GM21526 (cell line): ENCODE data around the gene VWA1.
"Not testable (repeated sequence)": the region's sequence is repeated elsewhere in the genome, so short reads cannot be mapped to it uniquely, and the experiment has no call there.

Experiments
- ATAC-seq: cut with Tn5 transposase; IDR thresholded peaks from one replicate; pipeline ENCODE4 v1.9.1; 2021; ENCODE audit warnings: moderate library complexity; ENCODE audit not compliant: unreplicated experiment, low FRiP score

VWA1 gene

DNA sequence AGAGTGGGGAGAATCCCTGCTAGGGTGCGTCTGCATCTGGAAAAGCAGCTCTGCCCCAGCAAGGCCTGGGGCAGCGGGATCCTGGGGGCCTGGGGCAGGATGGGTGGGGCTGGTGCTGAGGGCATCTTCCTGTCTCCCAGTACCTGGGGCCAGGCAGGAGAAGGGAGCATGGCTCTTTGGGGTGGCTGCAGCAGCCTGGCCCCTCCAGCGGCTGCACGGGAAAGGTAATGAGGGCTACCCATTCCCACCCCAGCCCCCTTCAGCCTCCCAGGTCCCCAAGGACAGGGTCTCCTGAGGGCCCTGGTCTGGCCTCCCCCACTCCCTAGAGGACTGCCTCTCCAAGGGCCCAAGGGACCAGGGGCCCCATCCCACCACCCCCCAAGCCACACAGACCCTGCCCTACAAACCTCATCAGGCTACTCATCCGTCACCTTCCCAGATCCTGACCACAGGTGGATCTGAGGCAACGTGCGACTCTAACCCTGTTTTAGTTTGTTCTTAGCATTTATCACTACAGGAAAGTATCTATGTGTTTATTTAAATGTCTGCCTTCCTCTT lies 13.5 kb upstream of the VWA1 start:
- no peak for ATAC-seq

DNA sequence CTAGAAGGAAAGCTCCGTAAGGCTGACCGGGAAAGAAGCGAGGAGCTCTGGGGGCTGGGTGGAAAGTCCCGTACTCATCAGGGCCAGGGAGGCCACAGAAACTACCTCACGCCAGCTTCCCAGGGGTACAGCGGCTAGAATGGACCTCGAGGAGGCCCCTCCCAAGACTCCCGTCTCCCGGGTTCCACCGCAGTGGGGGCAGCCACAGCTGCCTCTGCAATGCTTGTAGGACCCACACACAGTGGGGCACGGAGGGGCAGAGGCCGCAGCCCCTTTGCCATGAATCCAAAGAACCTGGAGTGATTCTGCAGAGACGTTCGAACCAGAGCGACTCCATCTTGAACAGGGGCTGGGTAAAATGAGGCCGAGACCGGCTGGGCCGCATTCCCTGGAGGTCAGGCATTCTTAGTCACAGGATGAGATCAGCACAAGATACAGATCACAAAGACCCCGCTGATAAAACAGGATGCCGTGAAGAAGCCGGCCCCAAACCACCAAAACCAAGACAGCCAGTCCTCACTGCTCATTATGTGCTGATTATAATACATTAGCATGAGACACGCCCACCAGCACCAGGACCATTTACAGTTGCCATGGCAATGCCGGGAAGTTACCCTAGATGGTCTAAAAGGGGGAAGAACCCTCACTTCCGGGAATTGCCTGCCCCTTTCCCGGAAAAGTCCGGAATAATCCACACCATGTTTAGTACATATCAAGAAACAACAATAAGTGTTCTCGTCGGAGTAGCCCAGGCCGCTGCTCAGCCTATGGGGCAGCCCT lies 12.8 kb upstream of the VWA1 start:
- ATAC-seq: no peak

- ATAC-seq: no peak
Observed at GRCh38 chr1:1423245-1423597, 12.3 kb upstream of the VWA1 start.

GRCh38 chr1:1424707-1425106 lies 10.8 kb upstream of the VWA1 start:
- ATAC-seq: no peak

GRCh38 chr1:1425426-1425752 lies 10.1 kb upstream of the VWA1 start:
- no peak for ATAC-seq

DNA sequence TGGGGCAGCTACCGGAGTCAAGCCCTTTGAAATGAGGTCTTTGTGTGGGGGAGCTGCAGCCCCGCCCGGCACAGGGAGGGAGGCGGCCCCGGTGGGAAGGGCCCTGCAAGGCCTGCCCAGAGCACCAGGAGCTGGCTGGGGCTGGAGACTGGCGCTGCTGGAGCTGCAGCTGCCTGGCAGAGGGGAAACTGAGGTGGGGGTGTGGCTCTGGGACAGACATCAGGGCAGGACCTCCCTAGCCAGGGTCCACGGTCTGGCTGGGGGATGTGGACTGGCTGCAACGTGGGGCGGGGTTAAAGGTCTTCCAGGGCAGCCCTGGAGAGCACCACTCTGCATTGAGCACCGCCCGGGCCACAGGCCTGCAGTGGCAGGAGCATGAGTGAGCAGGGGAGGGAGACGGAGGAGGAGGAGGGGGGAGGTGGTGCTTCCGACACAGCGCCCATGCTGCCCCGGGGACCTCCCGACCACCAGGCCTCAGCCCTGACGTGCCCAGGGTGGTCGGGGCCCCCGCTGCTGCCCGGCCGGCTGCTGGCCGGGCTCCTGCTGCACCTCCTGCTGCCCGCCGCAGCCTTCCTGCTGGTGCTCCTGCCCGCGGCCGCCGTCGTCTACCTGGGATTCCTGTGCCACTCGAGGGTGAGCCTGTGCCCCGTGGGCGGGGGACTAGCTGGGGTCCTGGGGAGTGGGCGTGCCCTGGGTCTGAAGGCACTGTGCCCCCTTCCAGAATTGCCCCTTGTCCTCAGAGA lies 9.6 kb upstream of the VWA1 start:
- ATAC-seq: no peak

DNA sequence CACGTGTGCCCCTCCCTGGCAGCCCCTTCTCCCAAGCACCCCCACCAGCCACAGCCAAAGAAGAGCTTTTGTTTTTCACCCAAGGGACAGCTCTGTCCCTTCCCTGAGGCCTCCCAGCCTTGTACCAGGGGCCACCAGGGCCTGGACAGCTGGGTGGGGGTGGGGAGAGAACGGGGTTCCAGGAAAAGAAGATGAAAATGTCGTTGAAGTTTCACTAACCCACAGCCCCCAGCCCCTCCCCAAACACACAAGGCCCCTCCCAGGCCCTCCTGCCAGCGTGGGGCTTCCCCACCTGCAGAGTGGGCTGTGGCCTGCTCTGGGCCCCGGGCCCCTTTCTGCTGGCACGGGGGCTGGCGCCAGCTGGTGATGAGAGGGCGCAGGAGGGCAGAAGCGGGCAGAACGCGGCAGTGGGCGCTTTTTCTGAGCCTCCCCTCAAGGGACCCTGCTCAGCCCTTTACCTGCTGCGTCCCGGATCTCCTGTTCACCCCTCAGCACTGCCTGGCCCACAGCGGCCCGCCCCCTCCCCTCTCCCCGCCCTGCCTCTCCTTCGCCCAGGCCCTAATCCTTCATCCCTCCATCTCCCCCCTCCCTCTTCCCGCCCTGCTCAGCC lies 8.9 kb upstream of the VWA1 start:
- ATAC-seq: no peak

- no peak for ATAC-seq
Observed at GRCh38 chr1:1427106-1427819, 8.2 kb upstream of the VWA1 start.

DNA sequence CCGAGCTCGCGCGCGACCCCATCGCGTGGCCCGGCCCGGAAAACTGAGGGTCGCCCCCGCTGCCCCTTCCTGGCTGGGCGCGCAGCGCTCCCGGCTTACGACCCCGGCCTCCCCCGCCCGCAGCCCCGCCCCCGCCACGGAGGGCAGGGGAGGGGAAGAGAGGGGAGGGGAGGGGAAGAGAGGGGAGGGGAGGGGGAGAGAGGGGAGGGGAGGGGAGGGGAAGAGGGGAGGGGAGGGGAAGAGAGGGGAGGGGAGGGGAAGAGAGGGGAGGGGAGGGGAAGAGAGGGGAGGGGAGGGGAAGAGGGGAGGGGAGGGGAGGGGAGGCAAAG lies 7.7 kb upstream of the VWA1 start:
- no peak for ATAC-seq

DNA sequence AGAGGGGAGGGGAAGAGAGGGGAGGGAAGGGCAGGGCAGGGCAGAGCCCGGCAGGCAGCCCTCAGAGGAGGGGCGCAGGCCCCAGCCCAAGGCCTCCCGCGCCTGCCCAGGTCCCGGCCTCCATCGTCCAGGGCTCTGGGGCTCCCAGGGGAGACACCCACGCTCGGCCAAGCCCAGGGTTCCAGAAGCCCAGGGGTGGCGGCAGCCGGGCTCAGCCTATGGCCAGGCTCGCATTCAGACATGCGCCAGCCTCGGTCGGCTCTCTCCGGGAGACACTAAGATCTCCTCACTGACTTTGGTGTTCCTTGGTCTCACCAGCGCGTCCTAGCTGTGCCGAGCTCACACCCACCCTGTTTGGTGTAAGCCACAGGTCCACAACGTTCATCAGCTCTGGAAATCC lies 7.3 kb upstream of the VWA1 start:
- ATAC-seq: no peak

DNA sequence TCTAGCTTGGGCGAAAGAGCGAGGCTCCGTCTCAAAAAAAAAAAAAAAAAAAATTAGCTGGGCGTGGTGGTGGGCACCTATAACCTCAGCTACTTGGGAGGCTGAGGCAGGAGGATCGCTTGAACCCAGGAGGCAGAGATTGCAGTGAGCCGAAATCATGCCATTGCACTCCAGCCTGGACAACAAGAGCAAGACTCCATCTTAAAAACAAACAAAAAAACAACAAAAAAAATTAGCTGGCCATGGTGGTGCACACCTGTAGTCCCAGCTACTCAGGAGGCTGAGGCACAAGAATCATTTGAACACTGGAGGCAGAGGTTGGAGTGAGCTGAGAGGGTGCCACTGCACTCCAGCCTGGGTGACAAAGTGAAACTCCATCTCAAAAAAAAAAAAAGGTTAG lies 6.5 kb upstream of the VWA1 start:
- ATAC-seq: not testable (repeated sequence)

- ATAC-seq: no peak
Observed at GRCh38 chr1:1429671-1430073, 5.8 kb upstream of the VWA1 start.

GRCh38 chr1:1430114-1430982 lies 5.1 kb upstream of the VWA1 start:
- ATAC-seq: no peak

DNA sequence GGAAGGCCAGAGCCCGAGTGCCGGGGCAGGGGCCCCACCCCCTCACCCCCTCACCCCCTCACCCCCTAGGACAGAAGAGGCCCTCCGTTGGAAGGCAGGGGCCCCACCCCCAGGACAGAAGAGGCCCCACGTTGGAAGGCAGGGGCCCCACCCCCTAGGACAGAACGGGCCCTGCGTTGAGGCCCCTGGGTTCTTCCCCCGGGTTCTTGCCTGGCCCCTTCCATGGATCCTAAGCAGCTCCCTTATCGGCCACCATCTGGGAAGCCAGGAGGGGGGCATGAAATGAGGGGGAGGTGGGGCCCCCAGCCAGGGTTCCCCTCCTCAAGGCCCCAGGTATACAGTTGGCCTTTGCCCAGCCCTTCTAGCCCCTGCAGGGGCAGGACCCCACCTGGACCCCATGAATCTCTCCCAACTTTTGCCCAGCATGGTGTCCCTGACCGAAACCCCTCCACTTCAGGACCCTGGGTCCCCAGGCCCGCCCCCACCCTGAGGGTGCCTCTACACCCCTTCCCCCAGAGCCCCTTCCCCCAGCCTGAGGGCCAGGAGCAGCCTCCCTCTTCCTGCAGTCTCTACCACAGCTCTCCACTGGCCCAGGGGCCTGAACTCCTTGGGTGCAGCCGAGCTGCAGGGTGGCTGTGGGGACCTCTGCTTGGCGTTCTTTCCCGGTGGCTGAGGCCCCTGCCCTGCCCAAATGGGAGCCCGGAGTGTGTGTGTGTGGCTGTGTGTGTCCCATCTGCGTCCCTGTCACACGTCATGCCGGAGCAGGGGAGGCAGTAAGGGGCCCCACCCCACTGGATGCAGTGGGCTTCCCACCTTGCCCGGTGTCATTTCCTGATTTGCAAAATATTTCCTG lies 4.3 kb upstream of the VWA1 start:
- no peak for ATAC-seq

DNA sequence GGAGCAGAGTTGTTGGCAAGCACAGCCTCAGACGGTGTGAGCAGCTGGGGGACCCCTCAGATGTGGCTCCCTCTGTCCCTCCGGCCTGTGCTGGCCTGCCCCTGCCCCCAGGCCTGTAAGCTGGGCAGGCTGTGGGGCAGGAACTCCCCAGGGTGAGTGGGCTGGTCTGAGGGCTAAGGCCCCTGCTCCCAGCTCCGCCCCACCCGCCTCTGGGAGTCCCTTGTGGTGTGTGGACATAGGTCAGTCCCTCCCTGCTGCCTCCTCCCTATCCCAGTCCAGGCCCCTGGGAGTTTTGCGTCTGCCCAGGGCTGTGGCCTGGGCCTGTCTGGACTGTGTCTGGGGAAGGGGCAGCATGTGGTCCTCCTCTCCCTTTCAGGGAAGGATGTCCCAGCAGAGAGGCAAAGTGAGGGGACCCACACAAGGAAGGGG lies 3.6 kb upstream of the VWA1 start:
- no peak for ATAC-seq

DNA sequence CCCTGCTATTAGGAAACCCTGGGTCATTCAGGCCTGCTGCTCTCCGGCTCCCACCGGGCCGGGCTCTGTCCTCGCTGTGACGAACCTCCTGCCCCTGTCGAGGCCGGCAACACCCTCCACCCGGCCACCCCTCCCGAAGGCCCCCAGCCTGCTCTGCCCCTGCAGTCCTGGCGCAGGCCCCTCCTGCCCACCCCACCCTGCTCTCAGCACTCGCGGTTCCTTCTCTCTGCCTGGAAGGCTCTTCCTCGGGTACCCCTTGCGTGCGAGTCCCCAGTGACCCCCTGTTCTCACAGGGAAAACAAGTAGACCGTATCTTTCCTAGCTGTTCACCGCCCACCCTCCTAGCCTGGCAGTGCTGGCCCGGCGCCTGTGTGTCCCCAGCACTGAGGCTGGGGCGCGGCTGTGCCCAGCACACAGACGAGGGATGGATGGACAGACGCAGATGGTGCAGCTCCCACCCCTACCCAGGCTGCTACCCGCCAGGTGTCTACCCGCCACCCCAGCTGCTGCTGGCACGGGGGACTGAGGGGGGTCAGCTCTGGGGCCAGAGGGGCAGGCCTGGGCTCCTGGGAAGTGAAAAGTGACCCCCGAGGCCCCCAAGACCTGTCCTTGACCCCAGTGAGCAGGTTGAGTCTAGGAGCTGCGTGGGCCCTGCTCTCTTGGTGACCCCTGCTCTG lies 3.1 kb upstream of the VWA1 start:
- no peak for ATAC-seq

DNA sequence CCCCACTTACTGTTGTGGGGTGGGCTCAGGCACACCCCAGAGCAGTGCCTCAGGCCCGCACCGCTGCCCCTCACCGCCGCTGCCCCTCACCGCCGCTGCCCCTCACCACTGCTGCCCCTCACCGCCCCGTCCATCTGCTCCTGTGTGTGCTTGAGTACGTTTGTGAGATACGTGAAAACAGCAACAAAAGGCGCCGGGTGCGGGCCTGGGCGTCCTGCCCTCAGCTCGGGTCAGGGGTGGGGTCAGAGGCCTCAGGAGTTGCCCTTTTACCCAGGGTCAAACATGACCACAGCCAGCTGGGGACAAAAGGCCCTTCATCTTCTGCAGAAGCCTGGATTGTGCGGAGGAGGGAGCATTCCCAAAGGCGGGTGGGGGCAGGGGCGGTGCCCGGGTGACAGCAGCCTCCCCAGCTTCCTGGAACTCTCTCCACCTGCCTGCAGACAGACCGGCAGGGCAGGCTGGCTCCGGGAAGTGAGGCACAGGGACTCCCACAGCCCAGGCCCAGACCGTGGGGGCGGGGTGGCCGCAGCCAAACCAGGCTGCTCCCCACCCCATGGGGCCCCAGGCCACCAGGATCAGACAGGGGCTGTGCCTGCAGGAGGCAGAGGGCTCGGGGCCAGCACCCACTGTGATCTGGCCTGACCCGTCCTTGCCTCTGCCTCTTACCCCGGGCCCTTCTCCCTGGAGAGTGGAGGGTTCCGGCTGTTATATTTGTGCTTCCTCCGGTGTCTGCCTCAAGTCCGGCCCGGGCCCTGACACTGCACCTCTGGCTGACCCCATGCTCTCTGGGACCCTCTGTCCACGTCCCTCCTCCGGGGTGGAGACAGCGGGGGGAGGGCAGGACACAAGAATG lies 2.3 kb upstream of the VWA1 start:
- ATAC-seq: no peak

DNA sequence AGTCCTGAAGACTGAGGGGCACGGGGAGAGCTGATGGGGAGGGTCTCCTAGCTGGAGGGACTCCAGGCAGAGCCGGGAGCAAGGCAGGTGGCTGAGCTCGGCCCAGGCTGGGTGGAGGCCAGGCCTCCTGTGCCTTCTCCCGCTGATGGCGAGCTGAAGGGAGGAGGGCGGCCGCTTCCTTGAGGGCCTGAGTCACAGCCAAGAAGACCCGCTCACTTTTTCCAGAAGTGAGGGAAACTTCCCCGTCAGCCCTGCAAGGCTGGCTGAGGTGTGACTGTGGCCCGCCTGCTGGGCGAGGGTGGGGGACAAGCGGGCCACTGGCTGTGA lies 1.7 kb upstream of the VWA1 start:
- ATAC-seq: no peak
